Activated effector memory CD4-positive, alpha-beta T cell treated with anti-CD3 and anti-CD28 coated beads, Interleukin-2, amount 50 U/mL, for 16 hours (primary cell): Measurements from ENCODE around the gene MYBL2.
"Not testable (repeated sequence)": the region's sequence is repeated elsewhere in the genome, so short reads cannot be mapped to it uniquely, and the experiment has no call there.

Experiments
- DNase-seq: peaks from one replicate; pipeline ENCODE4 v3.0.0-alpha.2; 2020

Gene MYBL2

DNA sequence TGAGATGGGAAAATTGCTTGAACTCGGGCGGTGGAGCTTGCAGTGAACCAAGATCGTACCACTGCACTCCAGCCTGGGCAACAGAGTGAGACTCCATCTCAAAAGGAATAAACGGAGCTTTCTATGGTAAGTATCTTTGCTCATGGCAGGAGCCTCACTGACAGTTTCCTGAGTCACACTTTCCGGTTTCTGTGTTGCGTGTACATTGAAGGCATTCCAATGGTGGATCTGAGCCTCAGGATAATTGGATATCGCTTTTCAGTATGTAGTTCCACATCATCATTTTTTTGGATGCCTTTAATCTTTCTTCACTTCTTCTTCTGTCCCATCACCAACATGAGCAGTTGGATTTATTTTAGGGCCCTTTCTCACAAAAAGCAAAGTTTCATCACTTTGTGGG lies 88.5 kb downstream of the MYBL2 start:
- no peak for DNase-seq

DNA sequence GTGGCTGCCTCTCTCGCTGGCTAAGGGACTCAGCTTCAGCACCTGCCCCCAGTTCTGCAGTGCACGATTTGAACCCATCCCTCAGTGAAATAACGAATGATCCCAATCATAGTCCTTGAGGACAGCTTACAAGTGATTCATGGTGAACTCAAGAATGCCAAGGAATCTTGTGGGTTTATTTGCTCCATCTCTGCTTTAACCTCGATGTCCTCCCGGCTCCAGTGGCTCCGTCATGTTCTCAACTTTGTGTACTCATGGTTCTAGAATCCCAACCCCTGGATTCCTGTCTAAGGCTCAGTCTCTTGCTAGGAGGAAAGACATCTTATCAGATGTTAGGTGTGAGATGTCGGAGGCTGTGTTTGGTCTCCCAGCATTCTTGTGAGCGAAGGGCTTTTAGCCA lies 88.9 kb downstream of the MYBL2 start:
- DNase-seq: no peak

GRCh38 chr20:43757888-43758287 lies 91.0 kb downstream of the MYBL2 start:
- DNase-seq: not testable (repeated sequence)

DNA sequence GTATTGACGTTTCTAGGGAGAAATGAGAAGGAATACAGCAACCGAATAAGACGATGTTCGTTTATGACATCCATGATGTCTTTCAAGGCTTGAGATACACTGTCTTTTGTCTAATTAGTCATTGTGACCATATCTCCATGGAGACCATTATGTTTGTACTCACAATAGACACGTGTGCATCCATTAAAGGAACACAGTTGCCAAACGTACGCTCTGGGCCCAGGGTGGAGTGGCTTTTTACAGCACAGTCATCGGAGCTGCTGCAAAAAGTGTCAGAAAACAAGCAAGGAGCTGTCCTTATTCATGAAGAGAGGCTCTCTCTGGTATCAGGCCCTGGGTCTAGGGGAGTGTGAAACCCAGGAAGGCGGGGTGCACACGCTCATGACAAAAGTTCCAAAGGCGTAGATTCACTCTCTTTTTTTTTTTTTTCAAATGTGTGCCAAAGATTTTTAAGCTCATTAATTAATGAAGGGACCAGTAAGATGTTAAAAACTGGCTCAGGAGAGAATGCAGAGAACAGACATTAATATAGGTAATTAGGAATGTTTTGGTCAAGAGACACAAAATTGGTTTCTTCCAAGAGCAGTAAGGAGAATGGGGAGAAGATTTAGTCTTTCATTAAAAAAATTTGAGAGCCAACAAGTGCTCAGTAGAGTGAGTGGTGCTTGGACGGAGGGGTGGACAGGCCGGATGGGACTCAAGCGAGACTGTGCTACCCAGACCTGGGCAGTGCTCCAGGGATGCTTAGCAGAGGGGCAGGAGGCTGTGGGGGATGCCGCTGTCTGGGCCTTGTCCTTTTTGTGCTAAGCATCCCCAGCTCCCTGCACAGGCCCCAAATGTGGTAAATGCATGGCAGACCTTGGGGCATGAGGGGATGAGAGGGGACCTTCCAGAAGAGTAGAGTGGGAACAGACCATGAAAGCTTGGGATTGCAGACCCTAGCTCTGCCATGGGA lies 94.7 kb downstream of the MYBL2 start:
- DNase-seq: no peak

GRCh38 chr20:43762911-43763310 lies 96.0 kb downstream of the MYBL2 start:
- DNase-seq: no peak

GRCh38 chr20:43765916-43766315 lies 99.0 kb downstream of the MYBL2 start:
- DNase-seq: no peak
